Measurements from ENCODE around the gene CLRN3. TPM values are rescaled to one million over a fixed set of nuclear protein-coding genes. Genes with fewer than 3 reads are reported as not detected.

CLRN3 gene
- total and polyA plus RNA-seq, 2 experiments from 2014 or later, result not detected

GRCh38 chr10:127937069-127937468 lies 44.3 kb upstream of the CLRN3 start:
- Histone ChIP-seq H3K4me2 (ENCODE audit: unreplicated experiment) (no peak overlapping the region), H3K9ac (no peak overlapping the region), H4K20me1 (ENCODE audit: insufficient read depth) (no peaks in the 10 kb centered on the region), H2AFZ (no peak overlapping the region), H3K27me3 (replicated peaks; ENCODE audit: insufficient read depth) (no peaks in the 10 kb centered on the region), H3K9me3 (ENCODE audit: low read depth) (no peaks in the 10 kb centered on the region), H3K79me2 (ENCODE audit: insufficient read depth) (no peaks in the 10 kb centered on the region), H3F3A (ENCODE audit: insufficient read depth) (no peaks in the 10 kb centered on the region), H3K4me3 (no peak overlapping the region), H3K36me3 (ENCODE audit: low read depth) (no peaks in the 10 kb centered on the region), H3K9me2 (ENCODE audit: insufficient read depth) (no peaks in the 10 kb centered on the region), H3K4me1 (ENCODE audit: insufficient read depth) (peaks cover 6% of the 10 kb centered on the region; the same call in 1 of the 2 replicates), H3K27ac (no peak overlapping the region)
- TF ChIP-seq EZH2 (IDR thresholded peaks at IDR 0.05; ENCODE audit: insufficient read depth, poor library complexity, severe bottlenecking) (no peak), EZH2phosphoT487 (IDR thresholded peaks at IDR 0.05; ENCODE audit: insufficient read depth, low read depth) (no peak)
- DNase-seq, result peak; percentile 35
- in situ Hi-C loops (cut with MboI), result no loop called here

- no peak overlapping the region for H3K27ac ChIP-seq
Measured at GRCh38 chr10:127935071-127935561, 42.4 kb upstream of the CLRN3 start.

GRCh38 chr10:127934383-127934782 lies 41.6 kb upstream of the CLRN3 start:
- no peaks in the 10 kb centered on the region for H3K9me2 ChIP-seq (ENCODE audit: insufficient read depth)
- DNase-seq, result no peak
- H2AFZ ChIP-seq, result no peak overlapping the region
- in situ Hi-C loops (cut with MboI), result no loop called here
- no peaks in the 10 kb centered on the region for H3F3A ChIP-seq (ENCODE audit: insufficient read depth)
- no peak for TF ChIP-seq EZH2phosphoT487 (IDR thresholded peaks at IDR 0.05; ENCODE audit: insufficient read depth, low read depth)
- no peak for TF ChIP-seq EZH2 (IDR thresholded peaks at IDR 0.05; ENCODE audit: insufficient read depth, poor library complexity, severe bottlenecking)
- no peaks in the 10 kb centered on the region for H3K27me3 ChIP-seq (replicated peaks; ENCODE audit: insufficient read depth)
- no peaks in the 10 kb centered on the region for H4K20me1 ChIP-seq (ENCODE audit: insufficient read depth)
- no peaks in the 10 kb centered on the region for H3K36me3 ChIP-seq (ENCODE audit: low read depth)
- H3K4me3 ChIP-seq, result no peak overlapping the region
- peaks cover 6% of the 10 kb centered on the region; the same call in 1 of the 2 replicates for H3K4me1 ChIP-seq (ENCODE audit: insufficient read depth)
- 89 to 90% methylated on average over 14 of the region's 14 CpGs for WGBS, 2 experiments (ENCODE audit: low coverage in 1 of 2, low lambda C conversion rate in 2 of 2, missing lambda C conversion rate in 2 of 2)
- H3K9me3 ChIP-seq (ENCODE audit: low read depth), result no peaks in the 10 kb centered on the region
- H3K9ac ChIP-seq, result no peak overlapping the region
- no peak overlapping the region for H3K4me2 ChIP-seq (ENCODE audit: unreplicated experiment)
- H3K79me2 ChIP-seq (ENCODE audit: insufficient read depth), result peaks cover 5% of the 10 kb centered on the region; the same call in 1 of the 2 replicates
- no peak overlapping the region for H3K27ac ChIP-seq

More at GRCh38 chr10:127935071-127935561, 42.4 kb upstream of the CLRN3 start:
- no peak for DNase-seq
- H3K9me2 ChIP-seq (ENCODE audit: insufficient read depth), result no peaks in the 10 kb centered on the region
- H3K27me3 ChIP-seq (replicated peaks; ENCODE audit: insufficient read depth), result no peaks in the 10 kb centered on the region
- H3K4me2 ChIP-seq (ENCODE audit: unreplicated experiment), result no peak overlapping the region
- H3K4me3 ChIP-seq, result no peak overlapping the region
- no peaks in the 10 kb centered on the region for H3K9me3 ChIP-seq (ENCODE audit: low read depth)
- H2AFZ ChIP-seq, result no peak overlapping the region
- 71% methylated on average over 15 to 16 of the region's 16 CpGs for WGBS, 2 experiments (ENCODE audit: low coverage in 1 of 2, low lambda C conversion rate in 2 of 2, missing lambda C conversion rate in 2 of 2)
- no peaks in the 10 kb centered on the region for H3K79me2 ChIP-seq (ENCODE audit: insufficient read depth)
- in situ Hi-C loops (cut with MboI), result no loop called here
- H3K36me3 ChIP-seq (ENCODE audit: low read depth), result no peaks in the 10 kb centered on the region
- H3F3A ChIP-seq (ENCODE audit: insufficient read depth), result no peaks in the 10 kb centered on the region
- H3K4me1 ChIP-seq (ENCODE audit: insufficient read depth), result peaks cover 6% of the 10 kb centered on the region; the same call in 1 of the 2 replicates
- H3K9ac ChIP-seq, result no peak overlapping the region
- no peaks in the 10 kb centered on the region for H4K20me1 ChIP-seq (ENCODE audit: insufficient read depth)
- TF ChIP-seq EZH2 (IDR thresholded peaks at IDR 0.05; ENCODE audit: insufficient read depth, poor library complexity, severe bottlenecking) (no peak), EZH2phosphoT487 (IDR thresholded peaks at IDR 0.05; ENCODE audit: insufficient read depth, low read depth) (no peak)

- Histone ChIP-seq H3K79me2 (ENCODE audit: insufficient read depth) (peaks cover 11% of the 10 kb centered on the region), H3K27me3 (replicated peaks; ENCODE audit: insufficient read depth) (no peaks in the 10 kb centered on the region), H3K4me1 (ENCODE audit: insufficient read depth) (peaks cover 9% of the 10 kb centered on the region; the same call in 1 of the 2 replicates), H3K9ac (no peak overlapping the region), H3F3A (ENCODE audit: insufficient read depth) (peaks cover 2% of the 10 kb centered on the region; the same call in 1 of the 2 replicates), H3K27ac (no peak overlapping the region), H3K9me2 (ENCODE audit: insufficient read depth) (no peaks in the 10 kb centered on the region), H3K36me3 (ENCODE audit: low read depth) (no peaks in the 10 kb centered on the region), H3K4me2 (ENCODE audit: unreplicated experiment) (no peak overlapping the region), H3K4me3 (no peak overlapping the region), H2AFZ (no peak overlapping the region), H4K20me1 (ENCODE audit: insufficient read depth) (no peaks in the 10 kb centered on the region), H3K9me3 (ENCODE audit: low read depth) (no peaks in the 10 kb centered on the region)
- in situ Hi-C loops (cut with MboI), result no loop called here
- no peak for TF ChIP-seq EZH2 (IDR thresholded peaks at IDR 0.05; ENCODE audit: insufficient read depth, poor library complexity, severe bottlenecking)
- TF ChIP-seq EZH2phosphoT487 (IDR thresholded peaks at IDR 0.05; ENCODE audit: insufficient read depth, low read depth), result no peak
- no peak for DNase-seq
- WGBS, 2 experiments (ENCODE audit: low coverage in 1 of 2, low lambda C conversion rate in 2 of 2, missing lambda C conversion rate in 2 of 2), result 62 to 72% methylated on average over 5 of the region's 5 CpGs
Measured at GRCh38 chr10:127933271-127933670, 40.5 kb upstream of the CLRN3 start.

Measured in GM23248 (cell line).